Hematopoietic multipotent progenitor cell treated with erythropoietin and hydrocortisone succinate and interleukin-3 and kit ligand, for 4 days (in vitro differentiated cells): ENCODE results near the gene PPP2R5C.
"Not testable (repeated sequence)": the region's sequence is repeated elsewhere in the genome, so short reads cannot be mapped to it uniquely, and the experiment has no call there.

Source experiments
- DNase-seq: peaks from one replicate; pipeline ENCODE4 v3.0.0-alpha.2; 2015

Gene PPP2R5C

GRCh38 chr14:101761032-101761880 lies at the start of gene PPP2R5C:
TSS of gene PPP2R5C (plus strand) at chr14:101761709. CDS start at chr14:101761894, 185 bp downstream.
- DNase-seq, result peak; percentile 95

DNA sequence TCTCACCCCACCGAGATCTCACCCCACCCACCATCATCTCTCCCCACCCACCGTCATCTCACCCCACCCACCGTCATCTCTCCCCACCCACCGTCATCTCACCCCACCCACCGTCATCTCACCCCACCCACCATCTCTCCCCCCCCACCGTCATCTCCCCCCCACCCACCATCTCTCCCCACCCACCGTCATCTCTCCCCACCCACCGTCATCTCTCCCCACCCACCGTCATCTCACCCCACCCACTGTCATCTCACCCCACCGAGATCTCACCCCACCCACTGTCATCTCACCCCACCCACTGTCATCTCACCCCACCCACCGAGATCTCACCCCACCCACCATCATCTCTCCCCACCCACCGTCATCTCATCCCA lies 49.7 kb upstream of the PPP2R5C start:
- DNase-seq, result not testable (repeated sequence)

DNA sequence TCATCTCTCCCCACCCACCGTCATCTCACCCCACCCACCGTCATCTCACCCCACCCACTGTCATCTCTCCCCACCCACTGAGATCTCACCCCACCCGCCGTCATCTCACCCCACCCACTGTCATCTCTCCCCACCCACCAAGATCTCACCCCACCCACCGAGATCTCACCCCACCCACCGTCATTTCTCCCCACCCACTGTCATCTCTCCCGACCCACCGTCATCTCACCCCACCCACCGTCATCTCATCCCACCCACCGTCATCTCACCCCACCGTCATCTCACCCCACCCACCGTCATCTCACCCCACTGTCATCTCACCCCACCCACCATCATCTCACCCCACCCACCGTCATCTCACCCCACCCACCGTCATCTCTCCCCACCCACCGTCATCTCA lies 49.2 kb upstream of the PPP2R5C start:
- not testable (repeated sequence) for DNase-seq

DNA sequence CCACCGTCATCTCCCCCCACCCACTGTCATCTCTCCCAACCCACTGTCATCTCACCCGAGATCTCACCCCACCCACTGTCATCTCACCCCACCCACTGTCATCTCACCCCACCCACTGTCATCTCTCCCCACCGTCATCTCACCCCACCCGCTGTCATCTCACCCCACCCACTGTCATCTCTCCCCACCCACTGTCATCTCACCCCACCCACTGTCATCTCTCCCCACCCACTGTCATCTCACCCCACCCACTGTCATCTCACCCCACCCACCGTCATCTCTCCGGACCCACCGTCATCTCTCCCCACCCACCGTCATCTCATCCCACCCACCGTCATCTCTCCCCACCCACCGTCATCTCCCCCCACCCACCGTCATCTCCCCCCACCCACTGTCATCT lies 48.4 kb upstream of the PPP2R5C start:
- DNase-seq, result not testable (repeated sequence)

DNA sequence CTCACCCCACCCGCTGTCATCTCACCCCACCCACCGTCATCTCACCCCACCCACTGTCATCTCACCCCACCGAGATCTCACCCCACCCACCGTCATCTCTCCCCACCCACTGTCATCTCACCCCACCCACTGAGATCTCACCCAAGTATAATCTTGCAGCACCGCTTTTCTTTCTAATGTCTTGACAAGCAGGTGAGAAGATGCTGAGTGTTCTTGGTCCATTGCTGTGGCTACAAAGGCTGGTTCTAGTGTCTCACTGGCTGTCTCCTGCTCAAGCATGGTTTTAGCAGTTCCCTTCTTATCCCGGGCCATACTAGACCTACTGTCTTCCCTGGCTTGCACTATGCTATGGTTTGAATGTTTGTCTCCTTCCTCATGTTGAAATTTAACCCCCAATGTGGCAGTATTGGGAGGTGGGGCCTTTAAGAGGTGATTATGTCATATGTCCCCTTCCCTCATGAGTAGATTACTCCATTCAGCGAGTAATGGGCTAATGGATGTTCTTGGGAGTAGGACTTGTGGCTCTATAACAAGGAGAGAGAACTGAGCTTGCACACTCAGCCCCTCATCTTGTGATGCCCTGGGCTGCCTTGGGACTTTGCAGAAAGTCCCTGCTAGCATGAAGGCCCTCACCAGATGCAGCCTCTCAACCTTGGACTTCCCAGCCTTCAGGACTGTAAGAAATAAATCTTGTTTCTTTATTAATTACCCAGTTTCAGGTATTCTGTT lies 47.7 kb upstream of the PPP2R5C start:
- DNase-seq, result no peak

DNA sequence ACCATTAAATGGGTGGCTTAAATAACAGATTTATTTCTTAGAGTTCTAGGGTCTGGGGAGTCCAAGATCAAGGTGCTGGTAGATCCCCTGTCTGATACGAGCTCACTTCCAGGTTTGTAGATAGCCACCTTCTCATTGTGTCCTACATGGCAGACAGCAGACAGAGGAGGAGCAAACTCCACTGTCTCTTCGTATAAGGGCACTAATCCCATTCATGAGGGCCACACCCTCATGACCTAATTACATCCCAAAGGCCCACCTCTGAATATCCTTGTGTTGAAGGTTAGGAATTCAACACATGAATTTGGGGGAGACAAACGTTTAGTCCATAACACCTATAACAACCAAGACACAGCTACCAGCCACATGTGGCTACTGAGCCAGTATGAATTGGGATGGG lies 47.1 kb upstream of the PPP2R5C start:
- no peak for DNase-seq

DNA sequence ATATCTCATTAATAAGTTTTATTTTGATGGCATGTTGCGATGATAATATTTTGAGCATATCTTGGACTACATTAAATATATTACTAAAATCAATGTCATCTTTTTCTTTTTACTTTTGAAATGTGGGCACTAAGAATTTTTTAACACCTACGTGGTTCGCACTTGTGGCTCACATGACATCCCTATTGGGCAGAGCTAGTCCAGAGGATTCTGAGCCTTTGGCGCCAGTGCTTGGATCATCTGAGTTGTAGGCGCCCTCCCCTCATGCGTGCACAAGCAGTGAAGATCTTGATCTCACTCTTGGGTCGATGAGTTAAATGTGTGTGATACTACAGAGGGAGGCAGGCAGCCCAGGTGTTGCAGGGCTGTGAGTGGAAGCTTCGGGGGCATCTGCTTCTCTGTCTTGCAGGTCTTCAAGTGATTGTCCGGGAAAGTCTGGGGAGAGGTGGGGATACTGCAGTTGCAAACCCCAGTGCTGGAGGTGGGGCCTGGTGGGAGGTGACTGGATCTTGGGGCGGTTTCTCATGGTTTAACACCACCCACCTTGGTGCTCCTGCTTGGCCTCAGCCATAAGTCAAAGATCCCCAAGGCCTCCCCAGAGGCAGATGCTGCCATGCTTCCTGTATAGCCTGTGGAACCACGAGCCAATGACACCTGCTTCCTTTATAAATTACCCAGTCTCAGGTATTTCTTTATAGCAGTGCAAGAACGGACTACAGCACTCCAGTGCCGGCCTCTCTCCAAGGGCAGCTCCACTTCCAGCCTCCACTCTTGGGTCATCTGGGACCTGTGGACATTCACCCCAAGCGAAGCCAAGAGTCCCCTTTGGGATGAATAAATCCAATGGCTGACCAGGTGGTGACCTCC lies 46.1 kb upstream of the PPP2R5C start:
- no peak for DNase-seq

GRCh38 chr14:101716077-101716950 lies 45.2 kb upstream of the PPP2R5C start:
- no peak for DNase-seq

DNA sequence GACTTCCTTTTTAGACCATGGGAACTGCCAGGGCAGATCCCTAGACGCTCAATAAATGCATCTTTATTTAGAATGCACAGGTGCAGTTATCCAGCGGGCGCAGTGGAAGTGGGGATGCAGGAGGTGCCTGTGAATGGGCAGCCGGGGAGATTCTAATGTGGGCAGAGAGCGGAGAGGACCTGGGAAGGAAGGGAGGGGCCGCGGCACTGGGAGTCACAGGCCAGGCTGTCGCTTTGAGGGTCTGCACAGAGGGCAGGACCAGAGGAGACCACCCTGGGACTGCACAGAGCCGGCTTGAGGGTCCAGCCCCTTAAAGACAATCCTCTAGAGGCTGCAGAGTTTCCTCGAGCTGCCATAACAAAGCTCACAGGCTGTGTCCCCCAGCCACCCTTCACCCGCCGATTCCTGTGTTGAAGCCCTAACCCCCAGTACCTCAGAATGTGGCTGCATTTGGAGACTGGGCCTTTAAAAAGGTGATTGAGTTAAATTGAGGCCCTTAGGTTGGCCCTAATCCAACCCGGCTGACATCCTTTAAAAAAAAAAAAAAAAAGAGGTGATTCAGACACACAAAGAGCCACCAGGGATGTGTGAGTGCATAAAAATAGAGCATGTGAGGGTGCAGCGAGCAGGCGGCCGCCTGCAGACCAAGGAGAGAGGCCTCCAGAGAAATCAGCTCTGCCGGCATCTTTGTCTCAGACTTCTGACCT lies 44.4 kb upstream of the PPP2R5C start:
- DNase-seq, result no peak

- no peak for DNase-seq
Measured at GRCh38 chr14:101717663-101718490, 43.6 kb upstream of the PPP2R5C start.

- DNase-seq, result no peak
Measured at GRCh38 chr14:101719045-101719645, 42.4 kb upstream of the PPP2R5C start.

DNA sequence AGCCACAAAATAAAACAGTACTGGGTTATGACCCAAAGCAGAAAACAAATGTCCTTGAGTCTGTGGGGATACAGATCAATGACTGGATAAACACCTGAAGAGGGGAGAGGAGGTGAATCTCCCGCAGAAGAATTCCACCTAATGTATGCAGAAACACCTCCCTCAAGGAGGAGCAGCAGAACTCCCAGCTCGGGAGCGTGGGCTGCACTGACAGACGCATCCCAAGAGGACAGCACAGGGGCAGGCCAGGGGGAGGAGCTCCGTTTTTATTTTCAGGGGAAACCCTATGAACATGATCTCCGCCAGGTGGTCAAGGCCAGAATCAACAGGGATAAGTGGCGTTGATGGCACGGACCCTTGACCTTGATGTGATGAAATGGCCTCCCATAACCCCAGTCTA lies 41.8 kb upstream of the PPP2R5C start:
- DNase-seq, result no peak

DNA sequence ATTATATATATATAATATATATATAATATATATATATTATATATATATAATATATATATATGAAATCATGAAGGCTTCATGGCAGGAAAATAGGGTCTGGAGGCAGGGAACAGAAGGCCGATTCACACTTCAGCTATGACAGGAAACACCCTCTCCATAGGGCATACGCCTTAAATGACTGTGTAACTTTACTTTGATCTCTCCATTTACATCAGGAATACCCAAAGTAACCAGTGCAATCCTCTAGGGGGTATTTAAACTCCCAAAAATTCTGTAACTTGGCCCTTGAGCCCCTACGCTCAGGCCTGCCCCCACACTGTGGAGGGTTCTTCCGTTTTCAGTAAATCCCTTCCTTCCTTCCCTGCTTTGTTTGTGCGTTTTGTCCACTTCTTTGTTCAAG lies 40.4 kb upstream of the PPP2R5C start:
- DNase-seq, result no peak

- DNase-seq, result peak; percentile 81
Measured at GRCh38 chr14:101721951-101722661, 39.4 kb upstream of the PPP2R5C start.

DNA sequence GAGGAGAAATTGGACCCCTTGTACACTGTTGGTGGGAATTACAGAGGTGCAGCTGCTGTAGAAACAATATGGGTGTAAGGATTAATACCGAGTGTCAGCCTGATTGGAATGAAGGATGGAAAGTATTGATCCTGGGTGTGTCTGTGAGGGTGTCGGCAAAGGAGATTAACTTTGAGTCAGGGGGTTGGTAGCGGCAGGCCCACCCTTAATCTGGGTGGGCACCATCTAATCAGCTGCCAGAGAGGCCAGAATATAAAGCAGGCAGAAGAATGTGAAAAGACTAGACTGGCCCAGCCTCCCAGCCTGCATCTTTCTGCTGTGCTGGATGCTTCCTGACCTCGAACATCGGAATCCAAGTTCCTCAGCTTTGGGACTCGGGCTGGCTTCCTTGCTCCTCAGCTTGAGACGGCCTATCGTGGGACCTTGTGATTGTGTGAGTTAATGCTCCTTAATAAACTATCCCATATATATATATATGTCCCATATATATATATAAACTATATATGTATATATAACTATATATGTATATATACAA lies 38.4 kb upstream of the PPP2R5C start:
- DNase-seq, result no peak

DNA sequence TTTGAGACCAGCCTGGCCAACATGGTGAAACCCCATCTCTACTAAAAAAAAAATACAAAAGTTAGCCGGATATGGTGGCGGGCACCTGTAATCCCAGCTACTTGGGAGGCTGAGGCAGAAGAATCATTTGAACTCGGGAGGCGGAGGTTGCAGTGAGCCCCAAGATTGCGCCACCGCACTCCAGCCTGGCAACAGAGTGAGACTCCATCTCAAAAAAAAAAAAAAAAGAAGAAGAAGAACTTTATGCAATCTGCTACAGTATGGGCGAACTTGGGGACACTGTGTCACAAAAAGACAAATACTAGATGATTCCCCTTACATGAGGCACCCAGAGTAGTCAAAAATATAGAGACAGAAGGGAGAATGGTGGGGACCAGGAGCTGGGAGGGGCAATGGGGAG lies 35.9 kb upstream of the PPP2R5C start:
- not testable (repeated sequence) for DNase-seq

- no peak for DNase-seq
Measured at GRCh38 chr14:101726295-101726953, 35.1 kb upstream of the PPP2R5C start.

DNA sequence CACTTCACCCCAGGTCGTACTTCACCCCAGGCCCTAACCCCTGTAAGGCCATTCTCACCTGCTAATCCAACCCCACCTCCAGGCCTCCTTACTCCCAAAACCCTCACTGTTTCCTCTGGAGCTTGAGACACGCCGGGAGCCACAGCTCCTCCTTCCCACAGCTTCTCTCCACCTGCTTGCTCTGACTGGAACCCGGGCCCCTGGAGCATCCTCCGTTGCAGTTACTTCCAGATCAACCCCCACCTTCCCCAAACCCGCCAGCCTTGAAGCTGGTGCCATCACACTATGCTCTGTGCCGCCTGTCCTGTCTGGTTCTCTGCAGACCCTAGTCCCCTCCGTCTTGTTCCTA lies 34.6 kb upstream of the PPP2R5C start:
- no peak for DNase-seq
